ENCODE data around the gene NBEA.

The NBEA gene

GRCh38 chr13:35597451-35597850 lies 655.4 kb downstream of the NBEA start:
- no peaks in the 10 kb centered on the region for H3K36me3 ChIP-seq (replicated peaks)
- no peak for TF ChIP-seq CTCF (IDR thresholded peaks at IDR 0.05; ENCODE audit: low read depth, low read length, missing control alignments)
- in situ Hi-C loops (cut with HindIII; ENCODE audit: low pct_ligation_motif_present, low sequenced_read_pairs) = no loop called here

GRCh38 chr13:35598233-35598632 lies 656.2 kb downstream of the NBEA start:
- no peak for TF ChIP-seq CTCF (IDR thresholded peaks at IDR 0.05; ENCODE audit: low read depth, low read length, missing control alignments)
- H3K27me3 ChIP-seq (replicated peaks) = no peaks in the 10 kb centered on the region
- in situ Hi-C loops (cut with HindIII; ENCODE audit: low pct_ligation_motif_present, low sequenced_read_pairs) = no loop called here
- H3K27ac ChIP-seq = no peak overlapping the region
- H3K36me3 ChIP-seq (replicated peaks) = no peaks in the 10 kb centered on the region
- no peak for DNase-seq
- H3K4me3 ChIP-seq (ENCODE audit: low read depth, low read length) = no peak overlapping the region

More at GRCh38 chr13:35597451-35597850, 655.4 kb downstream of the NBEA start:
- Histone ChIP-seq H3K27me3 (replicated peaks) (no peaks in the 10 kb centered on the region), H3K4me3 (ENCODE audit: low read depth, low read length) (no peak overlapping the region), H3K27ac (no peak overlapping the region)
- DNase-seq = no peak

- in situ Hi-C loops (cut with HindIII; ENCODE audit: low pct_ligation_motif_present, low sequenced_read_pairs) = no loop called here
- DNase-seq = no peak
- H3K4me3 ChIP-seq (ENCODE audit: low read depth, low read length) = no peak overlapping the region
- peak overlapping the region; percentile 22 for H3K27ac ChIP-seq
- TF ChIP-seq CTCF (IDR thresholded peaks at IDR 0.05; ENCODE audit: low read depth, low read length, missing control alignments) = no peak
- H3K27me3 ChIP-seq (replicated peaks) = no peaks in the 10 kb centered on the region
- H3K36me3 ChIP-seq (replicated peaks) = no peaks in the 10 kb centered on the region
Observed at GRCh38 chr13:35598790-35599369, 656.8 kb downstream of the NBEA start.

GRCh38 chr13:35599384-35599783 lies 657.3 kb downstream of the NBEA start:
- DNase-seq = no peak
- Histone ChIP-seq H3K4me3 (ENCODE audit: low read depth, low read length) (no peak overlapping the region), H3K27me3 (replicated peaks) (no peaks in the 10 kb centered on the region), H3K27ac (peak overlapping the region; percentile 22), H3K36me3 (replicated peaks) (no peaks in the 10 kb centered on the region)
- in situ Hi-C loops (cut with HindIII; ENCODE audit: low pct_ligation_motif_present, low sequenced_read_pairs) = no loop called here
- no peak for TF ChIP-seq CTCF (IDR thresholded peaks at IDR 0.05; ENCODE audit: low read depth, low read length, missing control alignments)

- peak; percentile 58 for DNase-seq
- no peak overlapping the region for H3K27ac ChIP-seq
- H3K36me3 ChIP-seq (replicated peaks) = no peaks in the 10 kb centered on the region
- in situ Hi-C loops (cut with HindIII; ENCODE audit: low pct_ligation_motif_present, low sequenced_read_pairs) = no loop called here
- H3K27me3 ChIP-seq (replicated peaks) = no peaks in the 10 kb centered on the region
- no peak for TF ChIP-seq CTCF (IDR thresholded peaks at IDR 0.05; ENCODE audit: low read depth, low read length, missing control alignments)
- no peak overlapping the region for H3K4me3 ChIP-seq (ENCODE audit: low read depth, low read length)
Observed at GRCh38 chr13:35600137-35600536, 658.1 kb downstream of the NBEA start.

All from brain microvascular endothelial cell (primary cell).